Upper lobe of left lung (tissue), 6 donors: Measurements from ENCODE around the gene ZNF407. TPM values are rescaled to one million over a fixed set of nuclear protein-coding genes. Genes with fewer than 3 reads are reported as not detected.

Experiments
- ATAC-seq, 2 donors: fragments of 200-7000 bp; cut with Tn5 transposase; one replicate each; pipeline ENCODE4 v1.9.1; 2022; ENCODE audit warnings: mild to moderate bottlenecking in 2 of 2, moderate library complexity in 2 of 2; ENCODE audit not compliant: low FRiP score in 2 of 2
- DNase-seq, 2 donors: peaks; one replicate each; pipeline ENCODE4 v3.0.0-alpha.2; 2019 to 2020
- H3K27ac ChIP-seq, 4 donors: fragments of 200-600 bp; sonication (generic); one replicate each; pipeline ENCODE4 v1.5.1; 2016 to 2019
- H3K27me3 ChIP-seq, 4 donors: fragments of 200-600 bp; sonication (generic); one replicate each; pipeline ENCODE4 v1.5.1; 2017 to 2019
- H3K36me3 ChIP-seq, 4 donors: fragments of 200-600 bp; sonication (generic); one replicate each; pipeline ENCODE4 v1.5.1; 2016 to 2019
- H3K4me1 ChIP-seq, 4 donors: fragments of 200-600 bp; sonication (generic); one replicate each; pipeline ENCODE4 v1.5.1; 2018 to 2019
- H3K4me3 ChIP-seq, 4 donors: fragments of 200-600 bp; sonication (generic); one replicate each; pipeline ENCODE4 v1.5.1; 2017 to 2019; ENCODE audit warnings: mild to moderate bottlenecking in 2 of 4, moderate library complexity in 1 of 4
- H3K9me3 ChIP-seq, 4 donors: fragments of 200-600 bp; sonication (generic); one replicate each; pipeline ENCODE4 v1.5.1; 2018 to 2019
- EP300 ChIP-seq, 4 donors: sonication (generic); formaldehyde crosslinking; IDR thresholded peaks; one replicate each; pipeline ENCODE4 v1.5.1; 2017; ENCODE audit warnings: antibody characterized with exemption in 4 of 4, control low read depth in 2 of 4
- POLR2A ChIP-seq, 4 donors: fragments of 450-650 bp; IDR thresholded peaks; one replicate each; pipeline ENCODE4 v1.5.1; 2016 to 2017; ENCODE audit warnings: antibody characterized with exemption in 4 of 4, mild to moderate bottlenecking in 2 of 4
- POLR2AphosphoS5 ChIP-seq, 2 donors: sonication (generic); formaldehyde crosslinking; IDR thresholded peaks; one replicate each; pipeline ENCODE4 v1.5.1; 2017; ENCODE audit warnings: antibody characterized with exemption in 2 of 2
- WGBS, 2 donors: methylation state at CpG; one replicate each; pipeline ENCODE4 v1.1.5; 2017 to 2018; 5-methylcytosine and 5-hydroxymethylcytosine counted together
- total RNA-seq, 6 donors: library from RNA; depleted of rRNA in 4 of 6; stranded (reverse); fragments of >200 nt in 4 of 6; gene quantifications; one replicate each; pipeline versions ENCODE4 v1.1.0 to v1.2.1, GENCODE V29; 2016 to 2021
- TF ChIP-seq, protein P1 (sequence below), 6 experiments: fragments of 450-650 bp in 4 of 6; fragments of 200-600 bp in 2 of 6; sonication (generic) in 2 of 6; IDR thresholded peaks; one replicate each; pipeline ENCODE4 v1.5.1; 2016 to 2019; ENCODE audit warnings: antibody characterized with exemption in 6 of 6
- donor health status: DM: no; HTN: no; CAD: no; lungs with moderate emphysema.
- donor health status: DM: no; HTN: yes; CAD: no; lungs with severe emphysema.

Gene ZNF407
- total RNA-seq, 6 donors from 2014 or later: 12.2 to 77.5 (median 17.1) TPM

DNA sequence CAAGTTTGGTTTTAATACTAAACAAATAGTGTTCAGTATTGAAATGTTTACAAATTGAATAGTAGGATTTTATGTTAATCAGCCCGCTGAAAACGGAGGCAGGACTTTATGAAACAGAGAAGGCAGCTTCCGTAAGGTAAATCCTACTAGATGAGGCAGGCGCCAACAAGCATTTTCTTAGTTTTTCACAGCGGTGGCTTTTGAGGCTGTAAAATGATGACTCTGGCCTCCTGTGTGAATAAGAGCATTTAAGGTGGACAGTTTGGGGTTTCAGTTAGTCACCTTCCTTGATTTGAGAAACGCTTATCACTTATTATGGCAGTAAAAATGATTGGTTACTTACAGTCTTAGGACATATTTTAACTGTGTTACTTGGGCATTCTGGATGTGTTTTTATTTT lies 398.4 kb downstream of the ZNF407 start:
- H3K27ac ChIP-seq: no peak overlapping the region
- no peak overlapping the region for H3K4me3 ChIP-seq
- 83 to 89% methylated on average over 6 of the region's 6 CpGs for WGBS, 2 donors
- TF ChIP-seq, protein P1, sequence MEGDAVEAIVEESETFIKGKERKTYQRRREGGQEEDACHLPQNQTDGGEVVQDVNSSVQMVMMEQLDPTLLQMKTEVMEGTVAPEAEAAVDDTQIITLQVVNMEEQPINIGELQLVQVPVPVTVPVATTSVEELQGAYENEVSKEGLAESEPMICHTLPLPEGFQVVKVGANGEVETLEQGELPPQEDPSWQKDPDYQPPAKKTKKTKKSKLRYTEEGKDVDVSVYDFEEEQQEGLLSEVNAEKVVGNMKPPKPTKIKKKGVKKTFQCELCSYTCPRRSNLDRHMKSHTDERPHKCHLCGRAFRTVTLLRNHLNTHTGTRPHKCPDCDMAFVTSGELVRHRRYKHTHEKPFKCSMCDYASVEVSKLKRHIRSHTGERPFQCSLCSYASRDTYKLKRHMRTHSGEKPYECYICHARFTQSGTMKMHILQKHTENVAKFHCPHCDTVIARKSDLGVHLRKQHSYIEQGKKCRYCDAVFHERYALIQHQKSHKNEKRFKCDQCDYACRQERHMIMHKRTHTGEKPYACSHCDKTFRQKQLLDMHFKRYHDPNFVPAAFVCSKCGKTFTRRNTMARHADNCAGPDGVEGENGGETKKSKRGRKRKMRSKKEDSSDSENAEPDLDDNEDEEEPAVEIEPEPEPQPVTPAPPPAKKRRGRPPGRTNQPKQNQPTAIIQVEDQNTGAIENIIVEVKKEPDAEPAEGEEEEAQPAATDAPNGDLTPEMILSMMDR (IDR thresholded peaks at IDR 0.05): no peak
- TF ChIP-seq POLR2AphosphoS5 (IDR thresholded peaks at IDR 0.05) (no peak), EP300 (IDR thresholded peaks at IDR 0.05) (no peak), POLR2A (IDR thresholded peaks at IDR 0.05) (no peak)
- DNase-seq: no peak
- H3K9me3 ChIP-seq: no peaks in the 10 kb centered on the region
- no peak for ATAC-seq
- no peaks in the 10 kb centered on the region for H3K36me3 ChIP-seq
- peaks cover 0 to 4% (median 1%) of the 10 kb centered on the region in 4 donors for H3K4me1 ChIP-seq
- no peaks in the 10 kb centered on the region for H3K27me3 ChIP-seq

DNA sequence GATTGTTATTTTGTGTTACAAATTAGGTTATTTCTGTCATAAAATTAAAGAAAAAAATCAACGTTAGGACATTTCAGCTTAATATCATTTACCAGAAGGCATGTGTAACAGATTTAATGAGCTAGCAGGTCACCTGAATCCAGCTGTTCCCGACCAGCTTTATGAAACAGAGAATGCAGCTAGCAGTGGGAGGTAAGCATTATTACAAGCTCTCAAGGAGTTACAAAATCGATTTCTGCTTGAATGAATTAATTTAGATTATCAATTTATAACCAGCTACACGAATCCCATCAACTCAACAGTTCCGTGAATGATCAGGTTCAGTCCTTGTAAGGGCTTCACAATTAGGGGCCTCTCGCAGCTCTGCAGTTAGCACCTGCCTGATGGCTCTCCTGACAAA lies 399.3 kb downstream of the ZNF407 start:
- WGBS, 2 donors: 88 to 91% methylated on average over 6 of the region's 6 CpGs
- ATAC-seq (no peak), DNase-seq (no peak)
- no peak overlapping the region for H3K4me3 ChIP-seq
- no peak for TF ChIP-seq EP300 (IDR thresholded peaks at IDR 0.05)
- no peak for TF ChIP-seq POLR2A (IDR thresholded peaks at IDR 0.05)
- no peak for TF ChIP-seq POLR2AphosphoS5 (IDR thresholded peaks at IDR 0.05)
- TF ChIP-seq, protein P1 (IDR thresholded peaks at IDR 0.05): no peak
- H3K36me3 ChIP-seq: no peaks in the 10 kb centered on the region
- no peaks in the 10 kb centered on the region for H3K9me3 ChIP-seq
- no peak overlapping the region for H3K27ac ChIP-seq
- no peaks in the 10 kb centered on the region for H3K27me3 ChIP-seq
- peaks cover 0 to 4% (median 1%) of the 10 kb centered on the region in 4 donors for H3K4me1 ChIP-seq

DNA sequence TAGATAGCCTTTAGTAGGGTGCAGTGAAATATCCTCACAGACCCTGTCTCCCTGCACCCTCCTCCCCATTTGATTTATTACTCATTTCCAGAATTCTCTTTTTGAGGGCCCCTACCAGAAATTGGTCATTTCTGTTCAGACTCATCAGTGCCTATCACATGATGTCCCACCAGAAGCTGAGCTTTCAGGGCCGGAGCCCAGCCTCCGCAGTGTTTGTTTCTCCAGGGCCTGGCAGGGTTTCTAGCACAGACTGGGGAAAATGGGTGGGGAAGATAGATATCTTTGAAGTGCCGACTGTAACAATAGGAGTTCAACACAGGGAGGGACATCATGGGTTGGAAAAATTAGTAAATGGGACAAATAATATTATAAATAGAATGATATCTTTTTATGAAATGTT lies 403.2 kb downstream of the ZNF407 start:
- Histone ChIP-seq H3K27me3 (no peaks in the 10 kb centered on the region), H3K27ac (no peak overlapping the region), H3K4me3 (no peak overlapping the region), H3K36me3 (no peaks in the 10 kb centered on the region), H3K4me1 (peaks cover 8 to 14% (median 11%) of the 10 kb centered on the region in 4 donors), H3K9me3 (no peaks in the 10 kb centered on the region)
- no peak for TF ChIP-seq POLR2A (IDR thresholded peaks at IDR 0.05)
- TF ChIP-seq, protein P1 (IDR thresholded peaks at IDR 0.05): no peak
- TF ChIP-seq EP300 (IDR thresholded peaks at IDR 0.05): no peak
- TF ChIP-seq POLR2AphosphoS5 (IDR thresholded peaks at IDR 0.05): no peak
- WGBS, 2 donors: 62 to 72% methylated on average over 3 of the region's 3 CpGs
- no peak for ATAC-seq
- DNase-seq: no peak

DNA sequence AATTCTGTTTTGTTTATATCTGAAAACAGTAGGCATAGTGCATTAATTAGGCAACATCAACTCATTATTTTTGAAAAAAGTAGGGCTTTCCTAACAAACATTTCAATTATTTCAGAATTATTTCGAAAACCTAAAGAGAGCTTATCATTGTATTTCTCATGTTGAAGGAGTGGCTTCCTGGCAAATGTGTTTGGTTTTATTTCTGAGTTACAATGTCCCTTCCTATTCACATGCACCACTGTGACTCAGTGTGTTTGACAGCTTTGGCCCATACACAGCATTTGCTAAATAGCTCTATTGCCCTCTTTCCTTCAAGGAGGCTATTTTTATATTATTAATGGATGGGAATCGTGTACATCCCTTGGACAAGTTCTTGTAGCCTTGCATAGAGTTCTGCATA lies 405.4 kb downstream of the ZNF407 start:
- no peak overlapping the region for H3K4me3 ChIP-seq
- H3K4me1 ChIP-seq: peaks cover 8 to 14% (median 12%) of the 10 kb centered on the region in 4 donors
- no peaks in the 10 kb centered on the region for H3K9me3 ChIP-seq
- H3K27me3 ChIP-seq: no peaks in the 10 kb centered on the region
- H3K27ac ChIP-seq: peak overlapping the region in 1 of 4 donors; percentile 35
- WGBS, 2 donors: 53 to 55% methylated on average over 2 of the region's 2 CpGs
- peak in 1 of 2 donors; percentile 41 for ATAC-seq
- TF ChIP-seq EP300 (IDR thresholded peaks at IDR 0.05): no peak
- TF ChIP-seq POLR2AphosphoS5 (IDR thresholded peaks at IDR 0.05): no peak
- TF ChIP-seq, protein P1 (IDR thresholded peaks at IDR 0.05): no peak
- TF ChIP-seq POLR2A (IDR thresholded peaks at IDR 0.05): no peak
- no peaks in the 10 kb centered on the region for H3K36me3 ChIP-seq
- DNase-seq: no peak
